ENCODE results near the gene EPN2.

- TF ChIP-seq CTCF (IDR thresholded peaks at IDR 0.05) (peak in 2 of 3 donors; percentile 18 to 59), POLR2A (IDR thresholded peaks at IDR 0.05) (no peak)
Observed at GRCh38 chr17:19336938-19337711, 100.0 kb downstream of the EPN2 start.
